GM12872 (cell line): ENCODE results near the gene ESR1.

Experiments used
- CTCF ChIP-seq: IDR thresholded peaks from 3 replicates; pipeline ENCODE4 v1.5.1; 2011; ENCODE audit warnings: low read depth, mild to moderate bottlenecking, low read length, moderate library complexity; ENCODE audit not compliant: insufficient read depth

Gene ESR1

DNA sequence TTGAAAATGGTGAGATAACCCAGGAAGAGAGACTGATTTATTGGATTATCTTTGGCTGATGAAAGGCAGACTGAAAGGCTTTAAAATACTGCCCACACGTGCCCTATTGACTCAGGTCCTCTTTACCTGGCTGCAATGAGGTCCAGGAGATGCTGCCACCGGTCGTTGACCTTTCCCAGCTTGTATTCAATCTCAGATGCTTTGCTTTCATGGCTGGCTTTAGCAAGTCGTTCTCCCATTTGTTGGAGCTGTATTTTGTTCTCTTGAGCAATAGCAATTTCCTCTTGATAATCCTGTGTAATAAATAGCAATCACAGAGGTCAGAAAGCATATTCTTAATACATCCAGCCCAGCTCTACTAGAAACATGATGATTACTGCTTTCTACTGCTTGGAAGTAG lies 368.8 kb downstream of the ESR1 start:
- TF ChIP-seq CTCF, result no peak
